Iris pigment epithelial cell (primary cell): ENCODE results near the gene GAS2L1.
"Not testable (repeated sequence)": the region's sequence is repeated elsewhere in the genome, so short reads cannot be mapped to it uniquely, and the experiment has no call there.

Experiments used
- DNase-seq: peaks from one replicate; pipeline ENCODE4 v3.0.0-alpha.2; 2011; ENCODE audit warnings: low read depth

GAS2L1 gene

DNA sequence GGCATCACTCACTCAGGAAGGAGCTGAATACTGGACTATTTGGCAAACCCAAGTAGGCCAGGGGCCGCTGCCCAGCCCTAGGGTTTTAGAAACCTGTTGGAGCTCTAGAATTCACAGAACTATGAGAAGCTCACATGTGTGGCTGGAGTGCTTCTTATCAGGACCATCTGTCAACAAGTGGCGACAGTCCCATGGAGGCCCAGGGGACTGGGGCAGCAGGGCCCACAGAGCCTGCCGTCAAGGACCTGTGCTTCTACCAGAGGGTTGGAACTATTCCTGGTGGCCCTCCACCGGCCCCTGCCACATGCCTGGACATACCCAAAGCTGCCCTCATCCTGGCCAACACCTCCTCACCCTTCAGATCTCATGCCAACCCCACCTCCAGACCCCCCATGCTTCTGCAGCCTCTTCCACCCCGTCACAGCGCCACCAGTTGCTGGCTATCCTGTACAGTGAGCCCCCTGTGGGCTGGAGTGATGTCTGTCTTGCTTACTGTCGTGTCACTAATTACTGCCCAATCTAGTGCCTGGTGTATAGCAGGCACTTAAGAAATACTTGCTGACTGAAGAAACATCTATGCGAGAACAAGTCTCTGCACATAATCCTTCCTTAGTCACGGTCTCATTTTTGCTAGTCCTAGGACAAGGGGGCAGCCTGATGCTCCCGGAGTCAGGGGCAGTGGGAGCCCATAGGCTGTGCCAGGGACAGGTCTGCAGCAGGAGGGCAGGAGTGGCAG lies 36.3 kb downstream of the GAS2L1 start:
- no peak for DNase-seq

- DNase-seq, result peak; percentile 77
Observed at GRCh38 chr22:29343313-29343805, 36.9 kb downstream of the GAS2L1 start.

DNA sequence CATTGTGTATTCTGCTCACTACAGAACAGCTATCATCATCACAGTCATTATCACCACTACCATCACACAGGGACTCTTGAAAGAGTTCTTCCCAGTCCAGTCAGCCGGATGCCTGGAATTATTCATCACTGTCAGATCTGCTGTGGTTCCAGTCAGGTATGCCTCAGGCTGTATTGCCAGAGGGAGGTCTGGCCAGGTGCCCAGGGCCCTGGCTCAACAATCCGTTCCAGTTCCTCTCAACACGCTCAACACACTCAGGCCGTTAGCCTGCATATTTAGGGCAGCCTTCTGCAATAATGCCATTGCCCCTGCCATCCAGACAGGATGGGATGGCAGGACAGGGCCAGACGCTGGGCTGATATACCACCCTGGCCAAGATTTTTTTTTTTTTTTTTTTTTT lies 37.7 kb downstream of the GAS2L1 start:
- peak; percentile 98 for DNase-seq

- DNase-seq, result not testable (repeated sequence)
Observed at GRCh38 chr22:29344889-29345288, 38.4 kb downstream of the GAS2L1 start.

DNA sequence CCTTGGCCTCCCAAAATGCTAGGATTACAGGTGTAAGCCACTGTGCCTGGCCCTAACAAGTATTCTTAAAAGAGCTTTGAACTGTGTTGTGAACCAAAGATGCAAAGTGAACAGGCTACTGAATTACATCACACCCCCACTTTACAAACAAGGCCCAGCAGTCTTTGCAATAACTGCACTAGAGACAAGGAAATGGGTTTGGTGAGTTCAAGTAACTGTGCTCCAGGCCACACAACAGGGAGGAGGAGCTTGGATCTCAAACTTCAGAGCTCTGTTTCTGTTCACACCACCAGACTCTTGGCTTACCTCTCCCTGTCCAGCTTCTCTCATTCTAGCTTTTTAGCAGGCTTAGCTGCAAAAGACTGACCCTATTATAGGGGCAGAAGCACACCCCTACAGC lies 39.5 kb downstream of the GAS2L1 start:
- DNase-seq, result peak; percentile 68

- DNase-seq, result no peak
Observed at GRCh38 chr22:29346659-29347058, 40.2 kb downstream of the GAS2L1 start.

DNA sequence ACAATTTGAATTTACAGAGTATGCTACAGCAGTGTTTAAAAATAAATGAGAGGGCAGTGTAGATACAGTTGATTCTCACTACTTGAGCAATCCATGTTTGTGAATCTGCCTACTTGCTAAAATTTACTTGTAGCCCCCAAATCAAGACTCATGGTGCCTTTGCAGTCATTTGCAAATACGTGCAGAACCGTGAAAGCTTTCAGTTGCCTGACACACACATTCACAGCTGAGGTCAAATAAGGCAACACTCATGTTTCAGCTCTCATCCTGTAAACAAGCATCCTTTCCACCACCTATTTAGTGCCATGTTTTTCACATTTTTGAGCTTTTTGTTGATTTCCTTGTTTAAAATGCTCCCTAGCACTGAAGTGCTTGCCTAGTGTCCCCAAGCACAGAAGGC lies 41.6 kb downstream of the GAS2L1 start:
- no peak for DNase-seq

DNA sequence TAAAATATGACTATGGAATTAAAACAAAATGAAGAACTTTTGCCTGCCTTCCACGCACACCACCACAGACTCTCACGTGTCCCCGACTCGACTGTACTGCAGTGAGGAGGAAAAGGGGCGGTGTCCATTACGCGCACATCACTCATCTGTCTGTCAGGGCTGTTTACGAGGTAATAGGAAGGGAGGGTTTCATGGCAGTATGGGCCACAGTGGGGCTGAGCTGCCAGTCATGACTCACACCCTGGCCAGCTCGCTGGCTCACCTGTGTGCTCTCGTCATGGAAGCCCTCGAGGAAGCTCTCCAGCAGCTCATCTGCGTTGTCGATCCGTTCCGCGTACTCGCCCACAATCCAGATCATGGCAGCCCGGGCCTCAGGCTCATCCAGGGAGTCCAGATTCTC lies 42.5 kb downstream of the GAS2L1 start:
- no peak for DNase-seq

DNA sequence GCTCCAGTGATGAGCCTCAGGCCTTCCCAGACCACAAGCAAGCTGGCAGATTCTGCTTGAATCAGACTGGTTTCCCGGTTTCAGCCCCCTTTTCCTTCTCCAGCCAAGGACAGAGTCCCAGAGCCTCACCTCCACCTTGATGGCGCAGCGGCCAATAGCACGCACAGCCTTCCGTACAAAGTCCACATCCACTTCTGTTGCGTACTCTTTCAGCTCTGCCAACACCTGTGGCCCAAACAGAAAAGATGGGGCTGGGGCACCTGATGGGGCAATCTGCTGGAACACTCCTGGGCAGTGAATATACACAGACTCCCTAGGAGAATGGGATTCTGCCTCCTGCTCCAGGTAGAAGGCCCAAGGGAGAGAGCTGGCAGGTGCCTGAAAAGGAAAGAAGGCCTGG lies 44.6 kb downstream of the GAS2L1 start:
- DNase-seq, result no peak

DNA sequence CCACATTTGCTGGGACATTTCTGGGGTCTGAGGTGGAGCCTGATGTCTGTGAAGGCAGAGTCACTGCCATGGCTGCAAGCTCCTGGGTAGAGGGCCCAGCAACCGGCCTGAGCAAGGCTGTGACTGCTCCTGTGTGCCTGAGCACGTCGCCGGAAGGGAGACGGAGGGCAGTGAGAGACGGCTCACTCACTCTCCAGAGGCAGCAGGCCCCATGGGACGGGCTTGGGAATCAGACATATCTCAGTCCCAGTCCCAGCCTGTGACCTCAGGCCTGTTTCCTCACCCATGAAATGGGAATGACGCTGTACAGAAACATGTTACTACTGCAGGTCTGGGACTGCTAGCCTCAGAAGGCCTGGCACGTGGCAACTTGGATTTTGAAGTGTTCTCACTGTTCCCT lies 45.4 kb downstream of the GAS2L1 start:
- DNase-seq, result no peak

GRCh38 chr22:29352778-29353177 lies 46.3 kb downstream of the GAS2L1 start:
- DNase-seq, result no peak

GRCh38 chr22:29353286-29353685 lies 46.8 kb downstream of the GAS2L1 start:
- DNase-seq, result no peak

DNA sequence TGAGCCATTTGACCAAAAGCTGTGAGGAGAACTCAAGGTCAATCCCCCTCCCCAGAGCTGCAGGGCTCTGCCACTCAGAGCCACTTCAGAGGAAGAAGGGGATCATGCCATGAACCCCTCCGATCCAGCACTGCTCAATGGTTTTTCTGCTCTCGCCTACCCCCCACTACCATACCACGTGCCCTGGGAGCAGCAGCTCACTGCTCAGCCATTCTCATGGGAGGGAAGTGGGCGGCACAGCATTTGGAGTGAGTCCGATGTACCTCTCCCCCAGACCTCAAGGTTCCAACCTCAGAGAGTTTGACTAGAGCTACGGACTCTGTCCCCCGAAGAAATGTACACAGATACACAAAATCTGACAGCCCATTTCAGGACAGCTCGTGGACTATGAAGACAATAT lies 47.4 kb downstream of the GAS2L1 start:
- no peak for DNase-seq

DNA sequence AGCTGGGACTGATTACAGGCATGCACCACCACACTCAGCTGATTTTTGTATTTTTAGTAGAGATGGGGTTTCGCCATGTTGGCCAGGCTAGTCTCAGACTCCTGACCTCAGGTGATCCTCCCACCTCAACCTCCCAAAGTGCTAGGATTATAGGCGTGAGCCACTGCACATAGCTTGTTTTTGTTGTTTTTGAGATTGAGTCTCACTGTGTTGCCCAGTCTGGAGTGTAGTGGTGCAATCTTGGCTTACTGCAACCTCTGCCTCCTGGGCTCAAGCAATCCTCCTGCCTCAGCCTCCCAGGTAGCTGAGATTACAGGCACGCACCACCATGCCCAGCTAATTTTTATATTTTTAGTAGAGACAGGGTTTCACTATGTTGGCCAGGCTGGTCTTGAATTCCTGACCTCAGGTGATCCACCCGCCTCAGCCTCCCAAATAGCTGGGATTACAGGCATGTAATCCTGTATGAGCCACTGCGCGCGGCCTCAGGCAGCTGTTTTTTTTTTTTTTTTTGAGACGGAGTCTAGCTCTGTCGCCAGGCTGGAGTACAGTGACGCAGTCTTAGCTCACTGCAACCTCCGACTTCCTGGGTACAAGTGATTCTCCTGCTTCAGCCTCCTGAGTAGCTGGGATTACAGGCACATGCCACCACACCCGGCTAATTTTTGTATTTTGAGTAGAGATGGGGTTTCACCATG lies 50.9 kb downstream of the GAS2L1 start:
- DNase-seq, result not testable (repeated sequence)

DNA sequence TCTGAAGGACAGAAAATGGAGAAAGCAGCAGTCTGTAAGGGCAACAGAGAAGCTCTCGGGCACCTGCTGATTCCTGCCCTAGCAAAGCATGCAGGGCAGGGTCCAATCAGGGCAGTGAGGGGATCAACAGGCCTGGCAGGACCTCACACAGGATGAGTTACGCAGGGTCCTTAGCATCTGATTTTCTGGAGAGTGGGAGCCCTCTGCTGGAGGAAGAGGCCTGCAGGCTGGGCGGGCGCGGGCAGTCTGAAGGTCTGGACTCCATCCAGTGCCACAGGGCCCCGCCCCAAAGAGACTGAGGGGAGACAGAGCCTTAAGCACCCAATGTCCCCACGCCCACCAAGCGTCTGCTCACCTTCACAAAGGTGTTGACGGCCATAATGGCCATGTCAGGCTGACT lies 53.0 kb downstream of the GAS2L1 start:
- peak; percentile 65 for DNase-seq
